OCI-LY7 (cell line): ENCODE measurements around the gene YARS1.

ENCODE experiments used
- CTCF ChIP-seq: fragments of 200-600 bp; sonication (generic); conservative IDR thresholded peaks from 2 replicates; pipeline ENCODE4 v1.5.1; 2014; ENCODE audit warnings: mild to moderate bottlenecking, antibody characterized with exemption, low read length, moderate library complexity, mixed read lengths
- EZH2phosphoT487 ChIP-seq: fragments of 200-600 bp; sonication (generic); IDR thresholded peaks from 2 replicates; pipeline ENCODE4 v1.6.1; 2018; ENCODE audit warnings: low read depth, borderline replicate concordance, mild to moderate bottlenecking, mixed run types, antibody characterized with exemption, low read length, moderate library complexity, mixed read lengths

GRCh38 chr1:32741059-32741412 is 76.1 kb downstream of the YARS1 start:
- TF ChIP-seq CTCF (no peak), EZH2phosphoT487 (no peak)
